HTERT RPE-1 (cell line): ENCODE data around the gene CD320.
"Not testable (repeated sequence)": the region's sequence is repeated elsewhere in the genome, so short reads cannot be mapped to it uniquely, and the experiment has no call there.

Experiments
- in situ Hi-C: fragments of 300-500 bp; cut with MboI; formaldehyde crosslinking; loops from 4 replicates; pipeline ENCODE4 v1.14.3; 2020; ENCODE audit warnings: low sequenced_read_pairs

The CD320 gene

GRCh38 chr19:8310342-8311055, 2.3 kb upstream of the CD320 start:
- in situ Hi-C loops = no loop called here

- in situ Hi-C loops = no loop called here
These were observed 733 bp upstream of the CD320 start for GRCh38 chr19:8308891-8309291.

GRCh38 chr19:8307400-8307964, 676 bp downstream of the CD320 start:
- in situ Hi-C loops = no loop called here

GRCh38 chr19:8306235-8307054, 1.7 kb downstream of the CD320 start:
- in situ Hi-C loops = no loop called here

GRCh38 chr19:8305798-8306197, 2.4 kb downstream of the CD320 start:
- in situ Hi-C loops = no loop called here

GRCh38 chr19:8304841-8305621, 3.1 kb downstream of the CD320 start:
- in situ Hi-C loops = no loop called here

- in situ Hi-C loops = no loop called here
These were observed 5.4 kb downstream of the CD320 start for GRCh38 chr19:8302734-8303133.

GRCh38 chr19:8302357-8302691, 5.8 kb downstream of the CD320 start:
- in situ Hi-C loops = no loop called here

- in situ Hi-C loops = not testable (repeated sequence)
These were observed 16.8 kb downstream of the CD320 start for GRCh38 chr19:8291337-8291736.

GRCh38 chr19:8276508-8276907, 31.6 kb downstream of the CD320 start:
- in situ Hi-C loops = not testable (repeated sequence)

- in situ Hi-C loops = no loop called here
These were observed 38.4 kb downstream of the CD320 start for GRCh38 chr19:8269724-8270123.

GRCh38 chr19:8265872-8266271, 42.3 kb downstream of the CD320 start:
- in situ Hi-C loops = no loop called here

- in situ Hi-C loops = not testable (repeated sequence)
These were observed 43.9 kb downstream of the CD320 start for GRCh38 chr19:8264248-8264647.

GRCh38 chr19:8262431-8262830, 45.7 kb downstream of the CD320 start:
- in situ Hi-C loops = no loop called here

GRCh38 chr19:8261881-8262280, 46.3 kb downstream of the CD320 start:
- in situ Hi-C loops = no loop called here

- in situ Hi-C loops = no loop called here
These were observed 46.8 kb downstream of the CD320 start for GRCh38 chr19:8261347-8261746.

- in situ Hi-C loops = no loop called here
These were observed 48.3 kb downstream of the CD320 start for GRCh38 chr19:8259922-8260247.

- in situ Hi-C loops = no loop called here
These were observed 48.8 kb downstream of the CD320 start for GRCh38 chr19:8259142-8259921.

GRCh38 chr19:8257052-8257443, 51.1 kb downstream of the CD320 start:
- in situ Hi-C loops = no loop called here

GRCh38 chr19:8256276-8257051, 51.7 kb downstream of the CD320 start:
- in situ Hi-C loops = no loop called here
